ENCODE data around the gene PHC2.

The PHC2 gene

DNA sequence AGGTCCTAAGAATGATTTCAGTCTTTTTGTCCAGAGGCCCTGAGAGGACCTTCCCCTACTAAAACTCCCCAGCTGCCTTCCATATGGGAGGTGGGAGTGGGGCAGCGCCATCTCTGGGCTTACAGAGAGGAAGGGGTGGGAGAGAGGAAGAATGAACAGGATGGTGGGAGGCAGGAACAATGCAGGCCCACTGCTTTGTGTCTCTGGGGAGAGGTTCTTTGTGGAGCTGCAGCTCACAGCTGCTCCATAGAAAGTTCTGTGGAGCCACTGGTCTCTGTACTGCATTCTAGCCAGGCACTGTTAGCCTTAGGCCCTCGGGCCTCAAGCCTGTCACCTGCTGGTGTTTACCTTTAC lies 66.4 kb downstream of the PHC2 start:
- Histone ChIP-seq H3K36me3 (ENCODE audit: control insufficient read depth in 2 of 2, insufficient read depth in 1 of 2, low read length in 2 of 2) (peaks cover 0 to 29% of the 10 kb centered on the region in 2 experiments; a peak in 1 of 3 replicates), H3K9me3 (ENCODE audit: control insufficient read depth, insufficient read depth, low read depth, low read length) (no peaks in the 10 kb centered on the region), H3K4me3 (ENCODE audit: low read depth, low read length) (no peak overlapping the region), H3K4me1 (ENCODE audit: control insufficient read depth, insufficient read depth, low read length) (peaks cover 11% of the 10 kb centered on the region), H3K27ac (ENCODE audit: extremely low read depth, low read depth, low read length) (peak overlapping the region; percentile 42)
- ChIA-PET POLR2A (interaction anchor here (0.8 kb wide), 2 partner anchors 13 to 107 kb away, joined by 4 read pairs; no protein-coding TSS in a partner anchor), CTCF (interaction anchor here (0.6 to 12.6 kb wide), 8 partner anchors 12 to 237 kb away, joined by 3 to 135 read pairs (median 4); no protein-coding TSS in a partner anchor)
- TF ChIP-seq ZNF214 (tag by site-specific recombination; IDR thresholded peaks at IDR 0.05; ENCODE audit: borderline replicate concordance) (no peak), ZFP37 (tag by site-specific recombination; IDR thresholded peaks at IDR 0.05) (no peak), ZNF514 (tag by site-specific recombination; IDR thresholded peaks at IDR 0.05) (no peak), ZSCAN4 (tag by site-specific recombination; IDR thresholded peaks at IDR 0.05) (0 out of 2 replicates have a peak, but pooled peaks have one; percentile 1), ZFP3 (tag by site-specific recombination; IDR thresholded peaks at IDR 0.05; ENCODE audit: low read depth) (no peak), ZBTB17 (tag by site-specific recombination; IDR thresholded peaks at IDR 0.05) (0 out of 2 replicates have a peak, but pooled peaks have one; percentile 10), ZNF544 (tag by site-specific recombination; IDR thresholded peaks at IDR 0.05) (no peak), ZNF335 (tag by site-specific recombination; conservative IDR thresholded peaks at IDR 0.05) (no peak), HOXD13 (CRISPR knock-in tag; IDR thresholded peaks at IDR 0.05; ENCODE audit: borderline replicate concordance) (no peak), ZNF366 (tag by site-specific recombination; conservative IDR thresholded peaks at IDR 0.05) (no peak), YY1 (tag by site-specific recombination; IDR thresholded peaks at IDR 0.05) (no peak), ZFHX2 (tag by site-specific recombination; conservative IDR thresholded peaks at IDR 0.05) (peak; percentile 88), ZNF704 (tag by site-specific recombination; IDR thresholded peaks at IDR 0.05) (no peak), GLI2 (tag by site-specific recombination; IDR thresholded peaks at IDR 0.05; ENCODE audit: borderline replicate concordance, low read depth) (no peak), ZNF211 (tag by site-specific recombination; IDR thresholded peaks at IDR 0.05; ENCODE audit: low read depth) (no peak), ZNF114 (tag by site-specific recombination; IDR thresholded peaks at IDR 0.05) (no peak), GFI1B (tag by site-specific recombination; IDR thresholded peaks at IDR 0.05) (no peak), EGR2 (tag by site-specific recombination; IDR thresholded peaks at IDR 0.05; ENCODE audit: low read depth) (peak; percentile 92), KLF7 (tag by site-specific recombination; IDR thresholded peaks at IDR 0.05; ENCODE audit: borderline replicate concordance) (no peak), ZNF707 (tag by site-specific recombination; IDR thresholded peaks at IDR 0.05) (no peak), ZNF248 (tag by site-specific recombination; IDR thresholded peaks at IDR 0.05) (no peak), ZNF2 (tag by site-specific recombination; IDR thresholded peaks at IDR 0.05) (no peak), ZNF664 (tag by site-specific recombination; IDR thresholded peaks at IDR 0.05) (no peak), OVOL3 (tag by site-specific recombination; IDR thresholded peaks at IDR 0.05) (no peak), SCRT2 (tag by site-specific recombination; IDR thresholded peaks at IDR 0.05) (no peak)
- TF ChIP-seq, protein P1, sequence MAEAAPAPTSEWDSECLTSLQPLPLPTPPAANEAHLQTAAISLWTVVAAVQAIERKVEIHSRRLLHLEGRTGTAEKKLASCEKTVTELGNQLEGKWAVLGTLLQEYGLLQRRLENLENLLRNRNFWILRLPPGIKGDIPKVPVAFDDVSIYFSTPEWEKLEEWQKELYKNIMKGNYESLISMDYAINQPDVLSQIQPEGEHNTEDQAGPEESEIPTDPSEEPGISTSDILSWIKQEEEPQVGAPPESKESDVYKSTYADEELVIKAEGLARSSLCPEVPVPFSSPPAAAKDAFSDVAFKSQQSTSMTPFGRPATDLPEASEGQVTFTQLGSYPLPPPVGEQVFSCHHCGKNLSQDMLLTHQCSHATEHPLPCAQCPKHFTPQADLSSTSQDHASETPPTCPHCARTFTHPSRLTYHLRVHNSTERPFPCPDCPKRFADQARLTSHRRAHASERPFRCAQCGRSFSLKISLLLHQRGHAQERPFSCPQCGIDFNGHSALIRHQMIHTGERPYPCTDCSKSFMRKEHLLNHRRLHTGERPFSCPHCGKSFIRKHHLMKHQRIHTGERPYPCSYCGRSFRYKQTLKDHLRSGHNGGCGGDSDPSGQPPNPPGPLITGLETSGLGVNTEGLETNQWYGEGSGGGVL (tag by site-specific recombination; IDR thresholded peaks at IDR 0.05), result no peak
- TF ChIP-seq, protein P2, sequence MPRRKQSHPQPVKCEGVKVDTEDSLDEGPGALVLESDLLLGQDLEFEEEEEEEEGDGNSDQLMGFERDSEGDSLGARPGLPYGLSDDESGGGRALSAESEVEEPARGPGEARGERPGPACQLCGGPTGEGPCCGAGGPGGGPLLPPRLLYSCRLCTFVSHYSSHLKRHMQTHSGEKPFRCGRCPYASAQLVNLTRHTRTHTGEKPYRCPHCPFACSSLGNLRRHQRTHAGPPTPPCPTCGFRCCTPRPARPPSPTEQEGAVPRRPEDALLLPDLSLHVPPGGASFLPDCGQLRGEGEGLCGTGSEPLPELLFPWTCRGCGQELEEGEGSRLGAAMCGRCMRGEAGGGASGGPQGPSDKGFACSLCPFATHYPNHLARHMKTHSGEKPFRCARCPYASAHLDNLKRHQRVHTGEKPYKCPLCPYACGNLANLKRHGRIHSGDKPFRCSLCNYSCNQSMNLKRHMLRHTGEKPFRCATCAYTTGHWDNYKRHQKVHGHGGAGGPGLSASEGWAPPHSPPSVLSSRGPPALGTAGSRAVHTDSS (tag by site-specific recombination; IDR thresholded peaks at IDR 0.05), result no peak
